ENCODE results near the gene VAV1. TPM values are rescaled to one million over a fixed set of nuclear protein-coding genes. Genes with fewer than 3 reads are reported as not detected.
"Not testable (repeated sequence)": the region's sequence is repeated elsewhere in the genome, so short reads cannot be mapped to it uniquely, and the experiment has no call there.

VAV1 gene
- total RNA-seq, 6 experiments from 2014 or later, result not detected

DNA sequence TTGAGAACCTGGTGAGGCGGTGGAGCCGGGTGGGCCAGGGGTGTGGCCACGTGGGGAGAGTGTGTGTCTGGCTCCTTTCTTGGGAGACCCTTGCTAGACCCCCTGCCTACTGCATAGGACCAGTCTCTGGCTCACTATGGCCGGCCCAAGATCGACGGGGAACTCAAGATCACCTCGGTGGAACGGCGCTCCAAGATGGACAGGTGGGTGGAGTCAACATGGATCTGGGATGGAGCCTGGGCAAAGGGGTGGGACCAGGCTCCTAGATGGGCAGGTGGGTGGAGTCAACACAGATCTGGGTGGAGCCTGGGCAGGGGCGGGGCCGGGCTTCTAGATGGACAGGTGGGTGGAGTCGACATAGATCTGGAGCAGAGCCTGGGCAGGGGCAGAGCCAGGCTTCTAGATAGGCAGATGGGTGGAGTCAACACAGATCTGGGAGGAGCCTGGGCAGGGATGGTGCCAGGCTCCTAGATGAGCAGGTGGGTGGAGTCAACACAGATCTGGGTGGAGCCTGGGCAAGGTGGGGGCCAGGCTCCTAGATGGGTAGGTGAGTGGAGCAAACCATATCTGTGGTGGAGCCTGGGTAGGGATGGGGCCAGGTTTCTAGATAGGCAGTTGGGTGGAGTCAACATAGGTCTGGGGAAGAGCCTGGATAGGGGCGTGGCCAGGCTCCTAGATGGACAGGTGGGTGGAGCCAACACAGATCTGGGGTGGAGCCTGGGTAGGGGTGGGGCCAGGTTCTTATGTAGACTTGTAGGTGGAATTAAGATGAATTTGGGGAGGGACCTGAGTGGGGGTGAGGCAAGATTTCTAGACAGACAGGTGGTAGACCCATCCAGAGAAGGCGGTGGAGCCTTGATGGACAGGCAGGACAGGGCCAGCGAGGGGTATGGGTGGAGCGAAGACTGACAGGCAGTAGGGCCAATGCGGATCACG, 56.5 kb downstream of the VAV1 start:
- Mint-ChIP-seq H3K4me3 (no peak overlapping the region), H3K27ac (no peak overlapping the region), H3K27me3 (ENCODE audit: insufficient read depth) (peaks cover 8% of the 10 kb centered on the region), H3K36me3 (ENCODE audit: low read depth) (no peaks in the 10 kb centered on the region), H3K9me3 (peaks cover 17% of the 10 kb centered on the region; the same call in 1 of the 2 replicates), H3K4me1 (ENCODE audit: low read depth) (no peaks in the 10 kb centered on the region)
- TF ChIP-seq, protein P1, sequence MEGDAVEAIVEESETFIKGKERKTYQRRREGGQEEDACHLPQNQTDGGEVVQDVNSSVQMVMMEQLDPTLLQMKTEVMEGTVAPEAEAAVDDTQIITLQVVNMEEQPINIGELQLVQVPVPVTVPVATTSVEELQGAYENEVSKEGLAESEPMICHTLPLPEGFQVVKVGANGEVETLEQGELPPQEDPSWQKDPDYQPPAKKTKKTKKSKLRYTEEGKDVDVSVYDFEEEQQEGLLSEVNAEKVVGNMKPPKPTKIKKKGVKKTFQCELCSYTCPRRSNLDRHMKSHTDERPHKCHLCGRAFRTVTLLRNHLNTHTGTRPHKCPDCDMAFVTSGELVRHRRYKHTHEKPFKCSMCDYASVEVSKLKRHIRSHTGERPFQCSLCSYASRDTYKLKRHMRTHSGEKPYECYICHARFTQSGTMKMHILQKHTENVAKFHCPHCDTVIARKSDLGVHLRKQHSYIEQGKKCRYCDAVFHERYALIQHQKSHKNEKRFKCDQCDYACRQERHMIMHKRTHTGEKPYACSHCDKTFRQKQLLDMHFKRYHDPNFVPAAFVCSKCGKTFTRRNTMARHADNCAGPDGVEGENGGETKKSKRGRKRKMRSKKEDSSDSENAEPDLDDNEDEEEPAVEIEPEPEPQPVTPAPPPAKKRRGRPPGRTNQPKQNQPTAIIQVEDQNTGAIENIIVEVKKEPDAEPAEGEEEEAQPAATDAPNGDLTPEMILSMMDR (IDR thresholded peaks at IDR 0.05), result no peak
- no peak for DNase-seq

DNA sequence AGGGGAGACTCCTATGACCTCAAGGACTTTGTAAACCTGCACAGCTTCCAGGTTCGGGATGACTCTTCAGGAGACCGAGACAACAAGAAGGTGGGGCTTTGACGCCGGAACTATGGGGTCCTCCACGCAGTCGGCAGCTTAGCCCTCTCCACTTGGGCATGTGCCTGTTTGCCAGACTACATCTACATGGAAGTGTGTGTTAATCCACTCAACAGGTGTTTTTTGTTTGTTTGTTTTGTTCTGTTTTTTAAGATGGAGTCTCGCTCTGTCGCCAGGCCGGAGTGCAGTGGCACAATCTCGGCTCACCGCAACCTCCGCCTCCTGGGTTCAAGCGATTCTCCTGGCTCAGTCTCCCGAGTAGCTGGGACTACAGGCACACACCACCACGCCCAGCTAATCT, 57.3 kb downstream of the VAV1 start:
- not testable (repeated sequence) for H3K27me3 Mint-ChIP-seq (ENCODE audit: insufficient read depth); DNase-seq; H3K4me1 Mint-ChIP-seq (ENCODE audit: low read depth); H3K27ac Mint-ChIP-seq; H3K36me3 Mint-ChIP-seq (ENCODE audit: low read depth); H3K4me3 Mint-ChIP-seq
- H3K9me3 Mint-ChIP-seq, result peaks cover 17% of the 10 kb centered on the region; the same call in 1 of the 2 replicates

DNA sequence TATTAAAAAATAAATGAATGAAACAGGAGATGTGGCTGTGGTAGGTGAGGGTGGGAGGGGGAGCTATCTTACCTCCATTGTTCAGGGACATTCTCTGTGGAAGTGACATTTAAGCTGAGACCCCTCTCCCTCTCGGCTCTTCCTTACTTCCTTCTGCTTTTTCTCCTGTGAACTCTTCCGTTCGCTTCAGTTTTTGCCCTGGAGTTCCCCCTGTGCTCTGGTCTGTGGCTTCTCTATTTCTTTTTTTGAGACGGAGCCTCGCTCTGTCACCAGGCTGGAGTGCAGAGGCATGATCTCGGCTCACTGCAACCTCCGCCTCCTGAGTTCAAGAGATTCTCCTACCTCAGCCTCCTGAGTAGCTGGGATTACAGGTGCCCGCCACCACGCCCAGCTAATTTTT, 58.6 kb downstream of the VAV1 start:
- H3K27ac Mint-ChIP-seq; H3K4me3 Mint-ChIP-seq; H3K27me3 Mint-ChIP-seq (ENCODE audit: insufficient read depth); H3K36me3 Mint-ChIP-seq (ENCODE audit: low read depth); DNase-seq; H3K4me1 Mint-ChIP-seq (ENCODE audit: low read depth): not testable (repeated sequence)
- peaks cover 17% of the 10 kb centered on the region; the same call in 1 of the 2 replicates for H3K9me3 Mint-ChIP-seq

DNA sequence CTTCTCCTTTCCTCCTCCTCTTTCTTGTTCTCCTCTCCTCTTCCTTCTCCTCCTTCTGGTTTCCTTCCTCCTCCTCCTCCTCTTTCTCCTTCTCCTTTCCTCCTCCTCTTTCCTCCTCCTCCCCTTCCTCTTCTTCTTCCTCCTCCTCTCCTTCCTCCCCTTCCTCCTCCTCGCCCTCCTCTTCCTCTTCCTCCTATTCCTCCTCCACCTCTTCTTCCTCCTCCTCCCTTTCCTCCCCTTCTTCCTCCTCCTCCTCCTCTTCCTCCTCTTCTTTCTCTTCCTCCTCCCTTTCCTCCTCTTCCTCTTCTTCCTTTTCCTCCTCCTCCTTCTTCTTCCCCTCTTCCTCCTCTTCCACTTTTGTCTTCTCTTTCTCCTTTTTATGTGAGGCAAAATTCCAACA, 59.9 kb downstream of the VAV1 start:
- no peaks in the 10 kb centered on the region for H3K4me1 Mint-ChIP-seq (ENCODE audit: low read depth)

DNA sequence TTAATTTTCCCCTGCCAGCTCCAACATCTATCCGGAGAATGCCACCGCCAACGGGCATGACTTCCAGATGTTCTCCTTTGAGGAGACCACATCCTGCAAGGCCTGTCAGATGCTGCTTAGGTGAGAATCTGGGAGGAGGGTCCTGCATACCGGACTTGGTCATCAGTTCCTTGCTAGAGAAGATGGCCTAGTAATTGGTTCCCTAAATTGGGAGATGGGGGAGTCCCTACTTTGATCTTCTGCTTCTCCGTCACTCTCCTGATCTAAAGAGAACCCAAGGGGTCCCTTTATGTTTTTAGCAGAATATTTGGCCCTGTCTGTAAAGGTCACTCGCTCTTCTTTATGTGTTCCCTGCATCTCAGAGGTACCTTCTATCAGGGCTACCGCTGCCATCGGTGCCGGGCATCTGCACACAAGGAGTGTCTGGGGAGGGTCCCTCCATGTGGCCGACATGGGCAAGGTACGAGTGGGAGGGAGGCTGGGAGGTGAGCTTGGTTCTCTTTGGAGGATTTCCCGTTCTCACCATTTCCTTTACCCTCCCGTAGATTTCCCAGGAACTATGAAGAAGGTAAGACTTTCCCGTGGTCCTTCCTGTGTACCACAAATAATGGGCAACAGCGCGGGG, 60.8 kb downstream of the VAV1 start:
- H3K4me3 Mint-ChIP-seq, result no peak overlapping the region
- no peaks in the 10 kb centered on the region for H3K36me3 Mint-ChIP-seq (ENCODE audit: low read depth)
- no peak overlapping the region for H3K27ac Mint-ChIP-seq
- peaks cover 5% of the 10 kb centered on the region for H3K27me3 Mint-ChIP-seq (ENCODE audit: insufficient read depth)
- DNase-seq, result no peak
- H3K9me3 Mint-ChIP-seq, result peaks cover 14% of the 10 kb centered on the region; the same call in 1 of the 2 replicates
- H3K4me1 Mint-ChIP-seq (ENCODE audit: low read depth), result no peaks in the 10 kb centered on the region
- TF ChIP-seq, protein P1 (IDR thresholded peaks at IDR 0.05), result no peak

More for the DNA sequence above, 59.9 kb downstream of the VAV1 start:
- no peak for DNase-seq
- Mint-ChIP-seq H3K27ac (no peak overlapping the region), H3K9me3 (peaks cover 17% of the 10 kb centered on the region; the same call in 1 of the 2 replicates), H3K4me3 (no peak overlapping the region), H3K36me3 (ENCODE audit: low read depth) (no peaks in the 10 kb centered on the region), H3K27me3 (ENCODE audit: insufficient read depth) (peaks cover 5% of the 10 kb centered on the region)
- TF ChIP-seq, protein P1 (IDR thresholded peaks at IDR 0.05), result no peak

DNA sequence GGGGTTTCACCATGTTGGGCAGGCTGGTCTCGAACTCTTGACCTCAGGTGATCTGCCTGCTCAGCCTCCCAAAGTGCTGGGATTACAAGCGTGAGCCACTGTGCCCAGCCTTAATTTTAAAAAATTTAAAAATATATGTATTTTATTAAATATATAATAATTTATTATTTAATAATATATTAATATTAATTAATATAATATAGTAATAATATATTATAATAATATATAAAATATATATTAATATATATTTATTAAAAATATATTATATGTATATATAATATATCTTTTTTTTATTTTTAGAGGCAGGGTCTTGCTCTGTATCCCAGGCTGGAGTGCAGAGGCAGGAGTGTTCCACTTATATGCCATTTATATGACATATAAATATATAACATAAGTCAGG, 61.9 kb downstream of the VAV1 start:
- peaks cover 3% of the 10 kb centered on the region for H3K27me3 Mint-ChIP-seq (ENCODE audit: insufficient read depth)
- no peak for DNase-seq
- H3K4me1 Mint-ChIP-seq (ENCODE audit: low read depth), result no peaks in the 10 kb centered on the region
- peaks cover 2% of the 10 kb centered on the region; the same call in 1 of the 2 replicates for H3K9me3 Mint-ChIP-seq
- no peak overlapping the region for H3K27ac Mint-ChIP-seq
- TF ChIP-seq, protein P1 (IDR thresholded peaks at IDR 0.05), result no peak
- no peak overlapping the region for H3K4me3 Mint-ChIP-seq
- H3K36me3 Mint-ChIP-seq (ENCODE audit: low read depth), result no peaks in the 10 kb centered on the region

All from HFFc6 (cell line).